MV-4-11 (cell line): ENCODE data around the gene TNIK.
A peak's percentile ranks its signal among the peaks of the same experiment; 100 is the strongest.

ENCODE experiments used
- DNase-seq: peaks from one replicate; lab custom pipeline; 2025; lab: John Stamatoyannopoulos, UW

The TNIK gene

GRCh38 chr3:171459942-171460724 is at the start of gene TNIK:
TNIK (minus strand) TSS chr3:171460405; CDS start chr3:171460063, 342 bp downstream.
- DNase-seq, result peak; percentile 61

GRCh38 chr3:171508676-171509075 is 48.5 kb upstream of the TNIK start:
- DNase-seq, result no peak

GRCh38 chr3:171508206-171508605 is 48.0 kb upstream of the TNIK start:
- no peak for DNase-seq

GRCh38 chr3:171506743-171507319 is 46.6 kb upstream of the TNIK start:
- no peak for DNase-seq

GRCh38 chr3:171505822-171506333 is 45.7 kb upstream of the TNIK start:
- DNase-seq, result no peak

GRCh38 chr3:171504376-171504775 is 44.2 kb upstream of the TNIK start:
- no peak for DNase-seq

GRCh38 chr3:171503817-171504216 is 43.6 kb upstream of the TNIK start:
- DNase-seq, result no peak

GRCh38 chr3:171498921-171499320 is 38.7 kb upstream of the TNIK start:
- DNase-seq, result no peak

- no peak for DNase-seq
These were observed 37.3 kb upstream of the TNIK start for GRCh38 chr3:171497468-171497867.

GRCh38 chr3:171495413-171495812 is 35.2 kb upstream of the TNIK start:
- no peak for DNase-seq

- peak; percentile 24 for DNase-seq
These were observed 34.4 kb upstream of the TNIK start for GRCh38 chr3:171494457-171495109.

GRCh38 chr3:171491361-171491760 is 31.2 kb upstream of the TNIK start:
- DNase-seq, result no peak

- DNase-seq, result no peak
These were observed 30.7 kb upstream of the TNIK start for GRCh38 chr3:171490901-171491300.

GRCh38 chr3:171489348-171489747 is 29.1 kb upstream of the TNIK start:
- DNase-seq, result no peak

GRCh38 chr3:171488479-171488878 is 28.3 kb upstream of the TNIK start:
- no peak for DNase-seq

GRCh38 chr3:171487382-171487781 is 27.2 kb upstream of the TNIK start:
- DNase-seq, result no peak

- no peak for DNase-seq
These were observed 25.1 kb upstream of the TNIK start for GRCh38 chr3:171485338-171485737.

- no peak for DNase-seq
These were observed 20.8 kb upstream of the TNIK start for GRCh38 chr3:171481011-171481410.

GRCh38 chr3:171480526-171480925 is 20.3 kb upstream of the TNIK start:
- no peak for DNase-seq

- no peak for DNase-seq
These were observed 16.4 kb upstream of the TNIK start for GRCh38 chr3:171476532-171477102.

- DNase-seq, result no peak
These were observed 12.3 kb upstream of the TNIK start for GRCh38 chr3:171472552-171472951.

GRCh38 chr3:171470714-171471227 is 10.6 kb upstream of the TNIK start:
- no peak for DNase-seq
